PC-9 (cell line): Measurements from ENCODE around the gene NTNG2.

Experiments
- CTCF ChIP-seq: fragments of 200-600 bp; sonication (generic); conservative IDR thresholded peaks from 2 replicates; pipeline ENCODE4 v1.6.1; 2017; ENCODE audit warnings: mixed run types, antibody characterized with exemption, mild to moderate bottlenecking, moderate library complexity
- EZH2 ChIP-seq: fragments of 200-600 bp; sonication (generic); IDR thresholded peaks from 2 replicates; pipeline ENCODE4 v1.8.0; 2017; ENCODE audit warnings: antibody characterized with exemption, low read depth

- TF ChIP-seq CTCF (no peak), EZH2 (no peak)
These were observed 32.6 kb downstream of the NTNG2 start for GRCh38 chr9:132194508-132194907.
